SKM-1 (cell line): ENCODE data around the gene SAMD9L.
"Not testable (repeated sequence)": the region's sequence is repeated elsewhere in the genome, so short reads cannot be mapped to it uniquely, and the experiment has no call there.

ENCODE experiments used
- DNase-seq: peaks from one replicate; lab custom pipeline; 2025; ENCODE audit not compliant: unreplicated experiment; lab: John Stamatoyannopoulos, UW

SAMD9L gene

DNA sequence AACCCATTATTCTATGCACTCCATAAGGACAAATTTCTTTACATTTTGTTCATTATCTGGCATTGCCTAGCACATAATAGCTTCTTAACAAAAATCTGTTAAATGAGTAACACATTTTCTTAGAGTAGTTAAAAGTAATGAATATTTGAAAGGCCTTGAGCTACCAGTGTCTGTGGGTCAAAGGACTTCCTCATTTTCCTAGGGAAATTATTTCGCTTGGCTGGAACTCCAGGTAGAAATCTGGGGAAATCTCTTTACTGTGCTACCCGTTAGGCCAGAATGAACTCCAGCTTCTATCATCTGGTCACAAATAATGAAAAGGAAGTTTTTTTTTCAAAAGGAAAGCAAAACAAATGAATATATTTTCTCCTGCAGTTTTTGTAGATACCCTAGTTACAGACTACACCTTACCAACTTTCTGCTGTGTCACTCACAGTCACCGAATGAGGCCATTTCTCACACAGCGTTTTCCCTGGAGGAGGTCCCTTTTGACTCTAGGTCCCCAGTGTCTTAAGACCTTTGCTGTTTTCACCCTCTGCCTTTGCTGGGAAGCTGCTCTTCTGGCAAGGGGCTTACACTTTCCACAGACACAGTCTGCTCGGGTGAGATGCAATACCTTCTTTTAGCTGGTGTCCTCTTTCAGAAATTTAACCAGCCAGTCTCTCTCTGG, 1.6 kb downstream of the SAMD9L start:
- DNase-seq, result no peak

DNA sequence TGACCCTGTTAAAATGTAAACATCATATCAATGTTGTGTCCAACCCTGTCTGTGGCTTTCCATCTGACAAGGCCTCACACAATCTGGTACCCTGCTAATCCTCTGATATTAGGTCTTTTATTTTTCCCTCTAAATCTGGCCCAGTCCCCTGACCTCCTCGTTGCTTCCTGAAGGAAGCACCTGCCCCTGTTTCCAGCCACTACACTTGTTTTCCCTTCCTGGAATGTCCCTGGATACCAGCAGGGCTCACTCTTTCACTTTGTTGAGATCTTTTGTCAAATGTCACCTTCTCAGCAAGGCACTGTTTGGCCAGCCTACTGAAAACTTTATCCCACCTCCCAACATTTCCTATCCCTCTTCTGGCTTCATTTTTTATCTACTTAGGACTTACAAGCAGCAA, 2.1 kb downstream of the SAMD9L start:
- no peak for DNase-seq

DNA sequence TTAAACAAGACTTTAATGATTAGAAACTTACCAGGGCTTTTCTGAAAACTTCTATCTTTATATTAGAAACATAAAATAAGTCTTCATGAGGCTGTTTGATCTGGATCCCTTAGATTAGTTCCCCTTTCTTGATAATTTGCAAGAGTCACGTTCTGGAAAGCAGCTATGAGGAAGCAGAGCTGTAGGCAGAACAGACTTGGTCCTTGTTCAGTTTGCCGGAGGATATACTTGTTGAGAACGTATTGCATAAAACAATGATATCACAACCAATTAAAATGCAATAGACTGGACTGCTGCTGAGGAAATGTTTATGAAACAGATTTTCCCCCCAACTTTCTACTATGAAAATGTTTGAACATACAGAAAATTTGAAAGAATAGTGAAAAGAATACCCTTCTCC, 2.8 kb downstream of the SAMD9L start:
- peak; percentile 15 for DNase-seq

DNA sequence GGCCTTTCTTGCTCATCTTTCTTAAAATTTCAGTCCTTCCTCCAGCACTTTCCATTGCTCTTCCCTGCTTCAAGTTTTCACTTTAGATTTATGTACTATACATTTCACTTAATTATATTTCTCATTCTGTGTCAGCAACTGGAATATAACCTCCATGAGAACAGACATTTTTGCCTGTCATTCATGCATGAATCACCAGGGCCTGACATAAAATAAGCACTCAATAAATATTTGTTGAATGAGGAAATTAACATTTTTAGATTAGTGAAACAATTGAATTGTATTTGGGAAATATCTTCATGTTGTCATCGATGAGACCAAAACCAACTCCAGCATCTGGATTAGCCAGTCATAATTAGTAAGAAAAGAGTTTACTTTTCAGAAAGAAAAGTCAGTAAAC, 6.1 kb downstream of the SAMD9L start:
- no peak for DNase-seq

DNA sequence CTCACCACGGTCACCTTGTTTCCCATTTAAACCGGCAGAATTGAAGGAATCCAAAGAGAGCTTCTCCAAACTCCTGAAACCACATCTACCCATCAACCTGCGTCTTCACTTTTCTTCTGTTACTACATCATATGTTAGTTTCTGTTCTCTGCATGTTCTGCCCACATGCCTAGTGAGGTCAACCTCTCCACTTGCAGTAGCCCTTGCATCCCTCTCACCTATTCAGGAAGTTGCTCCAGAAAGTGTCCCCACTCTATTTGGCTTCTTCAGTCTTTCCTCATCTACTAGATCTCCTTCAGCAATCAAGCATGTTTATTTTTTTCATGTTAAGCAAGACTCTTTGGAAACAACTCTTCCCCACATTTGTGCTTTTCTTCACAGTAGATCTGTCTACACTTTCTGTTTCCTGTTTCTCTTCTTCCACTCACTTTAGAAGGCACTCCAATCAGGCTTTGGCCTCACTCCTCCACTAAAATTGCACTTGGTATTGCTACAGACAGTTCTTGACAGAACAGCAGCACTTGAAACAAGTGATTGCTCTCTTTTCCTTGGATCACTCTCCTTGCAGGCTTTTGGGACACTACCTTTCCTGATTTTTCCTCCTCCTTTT, 7.5 kb downstream of the SAMD9L start:
- no peak for DNase-seq

DNA sequence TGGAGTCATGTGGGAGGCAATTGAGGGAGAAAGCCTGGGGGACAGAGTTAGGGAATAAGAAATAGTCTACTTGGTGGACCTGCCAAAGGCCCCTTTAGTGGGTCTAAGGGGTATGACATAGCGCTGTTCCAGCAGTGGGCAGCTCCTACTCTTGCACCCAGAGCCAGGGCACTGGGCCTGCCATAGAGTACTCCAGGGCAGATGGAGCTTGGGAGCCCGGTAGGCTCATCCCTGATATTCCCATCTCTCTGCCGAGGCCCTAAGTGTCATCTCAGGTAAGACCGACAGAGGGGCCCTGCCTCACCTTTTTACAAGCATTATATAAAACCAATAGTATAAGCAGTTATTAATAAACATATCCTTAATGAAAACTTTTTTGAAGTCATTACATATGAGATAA, 9.6 kb downstream of the SAMD9L start:
- no peak for DNase-seq

DNA sequence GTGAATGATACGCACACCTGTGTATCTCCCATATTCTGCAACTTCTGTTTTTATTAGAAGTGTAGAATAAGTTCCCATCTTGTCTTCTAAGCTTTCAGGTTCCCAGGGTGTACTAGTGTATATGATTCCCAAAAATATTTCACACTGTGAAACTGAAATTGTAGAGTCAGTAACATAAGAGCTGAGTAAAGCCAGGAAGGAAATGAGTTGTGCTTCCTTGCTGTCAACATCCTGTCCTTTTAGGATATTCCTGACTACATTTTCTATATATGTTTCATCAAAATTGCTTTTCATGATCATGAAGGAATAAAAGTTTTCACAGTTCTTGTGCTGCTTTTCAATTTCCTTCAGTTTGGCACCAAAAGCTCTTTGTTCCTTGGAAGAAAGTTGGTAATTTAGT, 15.2 kb downstream of the SAMD9L start:
- no peak for DNase-seq

DNA sequence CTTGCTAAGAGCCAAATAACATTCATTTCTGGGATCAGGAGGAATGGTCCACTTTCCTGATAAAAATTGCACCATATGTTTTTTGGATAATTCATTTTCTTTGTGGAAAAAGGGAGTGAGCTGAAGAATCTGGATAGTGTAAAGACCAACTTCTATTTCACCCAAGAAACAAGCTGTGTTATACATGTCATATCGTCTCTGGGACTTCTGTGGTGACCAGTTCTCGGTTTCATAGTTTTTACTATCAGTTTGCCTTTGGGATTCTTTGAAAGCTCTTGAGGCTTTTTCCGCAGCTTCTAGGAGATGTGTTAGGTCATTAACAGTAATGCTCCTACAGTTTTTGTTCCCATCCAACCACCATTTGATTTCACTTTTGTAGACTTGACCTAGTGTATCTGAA, 16.0 kb downstream of the SAMD9L start:
- no peak for DNase-seq

DNA sequence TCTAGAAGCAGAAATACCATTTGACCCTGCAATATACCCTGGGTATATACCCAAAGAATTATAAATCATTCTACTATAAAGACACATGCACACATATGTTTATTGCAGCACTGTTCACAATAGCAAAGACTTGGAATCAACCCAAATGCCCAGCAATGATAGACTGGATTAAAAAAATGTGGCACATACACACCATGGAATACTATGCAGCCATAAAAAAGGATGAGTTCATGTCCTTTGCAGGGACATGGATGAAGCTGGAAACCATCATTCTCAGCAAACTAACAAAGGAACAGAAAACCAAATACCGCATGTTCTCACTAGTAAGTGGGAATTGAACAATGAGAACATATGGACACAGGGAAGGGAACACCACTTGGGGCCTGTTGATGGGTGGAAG, 21.2 kb downstream of the SAMD9L start:
- DNase-seq, result not testable (repeated sequence)

DNA sequence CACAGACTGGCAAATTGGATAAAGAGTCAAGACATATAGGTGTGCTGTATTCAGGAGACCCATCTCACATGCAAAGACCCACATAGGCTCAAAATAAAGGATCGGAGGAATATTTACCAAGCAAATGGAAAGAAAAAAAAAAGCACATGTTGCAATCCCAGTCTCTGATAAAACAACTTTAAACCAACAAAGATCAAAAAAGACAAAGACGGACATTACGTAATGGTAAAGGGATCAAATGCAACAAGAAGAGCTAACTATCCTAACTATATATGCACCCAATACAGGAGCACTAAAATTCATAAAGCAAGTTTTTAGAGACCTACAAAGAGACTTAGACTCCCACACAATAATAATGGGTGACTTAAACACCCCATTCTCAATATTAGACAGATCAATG, 24.7 kb downstream of the SAMD9L start:
- DNase-seq, result not testable (repeated sequence)

DNA sequence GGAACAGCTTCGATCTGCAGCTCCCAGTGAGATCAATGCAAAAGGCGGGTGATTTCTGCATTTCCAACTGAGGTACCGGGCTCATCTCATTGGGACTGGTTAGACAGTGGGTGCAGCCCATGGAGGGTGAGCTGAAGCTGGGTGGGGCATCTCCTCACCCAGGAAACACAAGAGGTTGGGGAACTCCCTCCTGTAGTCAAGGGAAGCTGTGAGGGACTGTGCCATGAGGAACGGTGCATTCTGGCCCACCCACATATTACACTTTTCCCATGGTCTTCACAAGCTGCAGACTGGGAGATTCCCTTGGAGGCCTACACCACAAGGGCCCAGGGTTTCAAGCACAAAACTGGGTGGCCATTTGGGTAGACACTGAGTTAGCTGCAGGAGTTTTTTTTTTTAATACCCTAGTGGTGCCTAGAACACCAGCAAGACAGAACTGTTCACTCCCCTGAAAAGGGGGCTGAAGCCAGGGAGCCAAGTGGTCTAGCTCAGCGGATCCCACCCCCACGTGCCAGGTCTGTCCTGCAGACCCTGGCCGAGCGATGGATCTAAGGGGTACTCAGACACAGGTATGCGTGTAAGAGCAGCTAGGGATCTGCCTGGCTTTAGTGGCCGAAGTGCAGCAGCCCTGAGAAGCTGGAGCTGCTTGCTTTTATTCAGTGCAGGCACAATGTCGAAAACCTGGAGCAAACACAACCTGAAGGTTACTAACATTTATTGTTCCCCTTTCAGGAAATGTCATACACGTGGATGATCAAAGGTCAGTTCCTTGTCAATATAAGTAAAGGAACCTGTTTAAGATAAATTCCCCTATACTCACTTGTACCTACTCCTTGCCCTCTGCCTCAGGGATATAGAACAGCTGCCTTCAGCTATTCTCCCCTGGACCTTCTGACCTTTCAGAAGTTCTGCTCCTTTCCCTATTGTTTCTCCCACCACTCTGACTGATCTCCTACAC, 27.3 kb downstream of the SAMD9L start:
- no peak for DNase-seq

DNA sequence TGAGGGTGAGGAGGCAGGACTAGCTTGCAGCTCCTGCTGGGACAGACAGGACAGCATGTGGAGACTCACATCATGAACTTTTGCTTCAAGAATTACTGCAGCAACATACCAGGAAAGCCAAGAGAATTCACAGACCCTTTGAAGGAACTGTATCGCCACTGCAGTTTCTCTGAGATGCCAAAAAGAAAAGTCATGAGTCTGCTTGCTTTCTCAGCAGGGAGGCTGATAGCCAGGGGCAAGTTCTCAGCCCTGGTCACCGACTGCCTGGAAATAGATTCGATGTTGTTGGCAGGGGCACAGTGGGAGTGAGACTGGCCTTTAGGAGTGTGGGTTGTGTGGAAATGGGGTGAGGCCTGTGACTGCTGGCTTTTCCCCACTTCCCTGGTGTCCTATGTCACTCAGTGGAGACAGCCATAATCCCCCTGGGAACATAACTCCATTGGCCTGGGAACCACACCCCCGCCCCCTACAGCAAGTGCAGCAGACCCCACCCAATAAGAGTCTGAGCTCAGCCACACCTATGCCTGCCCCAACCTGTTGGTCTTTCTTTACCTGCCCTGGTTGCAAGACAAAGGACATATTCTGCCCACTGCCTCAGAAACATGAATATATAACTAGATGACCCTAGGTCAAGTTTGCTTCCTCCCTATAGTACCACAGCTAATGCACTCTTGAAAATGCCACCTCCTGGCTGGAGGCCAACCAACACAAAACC, 28.8 kb downstream of the SAMD9L start:
- DNase-seq, result no peak

DNA sequence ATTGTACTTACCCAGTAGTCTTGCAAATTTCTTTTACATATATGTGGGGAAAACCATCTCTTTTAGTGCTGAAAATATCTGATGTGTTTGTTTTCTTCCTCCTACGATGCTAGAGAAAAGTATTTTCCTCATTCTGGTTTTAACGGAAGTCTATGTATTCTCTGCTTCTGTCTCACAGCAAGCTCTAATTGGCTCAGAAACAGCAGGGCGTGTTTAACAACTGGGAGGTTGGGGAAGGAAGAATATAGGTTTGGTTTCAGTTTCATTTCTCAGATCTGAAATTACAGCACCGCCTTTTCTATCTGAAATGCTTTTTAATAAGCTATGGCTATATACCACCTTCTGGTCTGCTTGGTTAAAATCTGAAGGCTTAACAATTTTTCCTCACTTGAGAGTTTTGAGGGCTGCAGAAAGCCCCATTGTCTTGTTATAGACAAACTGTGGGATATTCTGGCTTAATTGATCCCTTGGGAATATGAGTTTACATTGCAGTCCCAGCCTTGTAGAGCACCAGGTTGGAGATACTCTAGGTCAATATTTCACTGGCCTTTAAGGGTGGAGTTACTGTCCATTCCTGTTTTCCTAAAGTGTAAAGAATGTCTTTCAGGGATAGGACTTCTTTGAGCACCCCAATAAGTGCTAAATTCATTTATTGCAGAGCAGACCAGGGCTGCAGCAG, 30.2 kb downstream of the SAMD9L start, which contains the start of gene SAMD9:
Gene SAMD9 (minus strand): TSS at position 128 of the 679 bp plus-strand sequence. CDS start 11,882 bp downstream, outside the sequence.
- peak; percentile 68 for DNase-seq

DNA sequence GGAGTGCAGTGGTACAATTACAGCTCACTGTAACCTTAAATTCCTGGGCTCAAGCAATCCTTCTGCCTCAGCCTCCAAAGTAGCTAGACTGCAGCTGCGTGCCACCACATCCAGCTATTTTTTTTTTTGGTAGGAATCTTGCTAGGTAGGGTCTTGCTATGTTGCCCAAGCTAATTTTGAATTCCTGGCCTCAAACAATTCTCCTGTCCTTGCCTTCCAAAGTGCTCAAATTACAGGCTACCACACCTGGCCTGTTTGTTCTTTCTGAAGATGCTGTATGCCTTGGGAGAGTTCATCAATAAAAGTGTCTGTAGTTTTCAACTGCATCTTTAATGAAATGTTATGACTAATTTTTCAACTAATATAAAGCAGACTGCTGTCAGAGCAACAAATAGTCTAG, 30.9 kb downstream of the SAMD9L start:
- DNase-seq, result no peak

DNA sequence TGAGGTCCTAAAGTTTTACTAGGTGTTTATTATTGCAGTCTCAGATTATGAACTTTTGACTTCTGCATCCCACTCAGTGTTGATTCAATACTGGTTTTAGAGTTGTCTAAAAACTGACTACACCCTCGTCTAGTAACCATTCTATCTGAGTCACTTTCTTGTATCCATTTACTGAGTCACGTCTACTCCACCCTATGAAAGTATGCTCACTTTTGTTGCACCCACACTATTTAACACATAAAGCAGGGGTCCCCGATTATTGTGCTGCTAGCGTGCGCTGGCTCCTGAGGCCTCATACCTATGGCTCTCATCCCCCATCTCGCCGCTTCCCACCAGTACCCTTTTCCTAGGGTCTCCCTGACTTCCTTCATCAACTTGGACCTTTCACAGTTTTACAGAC, 32.4 kb downstream of the SAMD9L start:
- no peak for DNase-seq

DNA sequence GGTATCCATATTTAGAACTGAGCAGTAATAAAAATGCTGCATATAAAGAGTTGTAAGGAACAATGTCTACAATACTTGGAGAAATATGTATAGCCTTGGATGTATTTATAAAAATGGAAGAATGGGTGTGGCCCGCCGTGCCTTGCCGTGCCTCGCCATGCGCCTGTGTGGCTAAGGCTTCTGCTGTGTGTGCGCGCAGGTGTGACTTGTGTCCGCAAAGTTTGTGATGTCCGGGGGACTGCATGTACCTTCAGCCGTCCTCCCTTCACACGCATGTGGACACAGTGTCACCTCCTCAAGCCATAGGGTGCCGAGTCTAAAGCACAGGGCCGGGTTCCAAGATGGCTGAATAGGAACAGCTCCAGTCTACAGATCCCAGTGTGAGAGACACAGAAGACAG, 40.2 kb downstream of the SAMD9L start:
- DNase-seq, result no peak

DNA sequence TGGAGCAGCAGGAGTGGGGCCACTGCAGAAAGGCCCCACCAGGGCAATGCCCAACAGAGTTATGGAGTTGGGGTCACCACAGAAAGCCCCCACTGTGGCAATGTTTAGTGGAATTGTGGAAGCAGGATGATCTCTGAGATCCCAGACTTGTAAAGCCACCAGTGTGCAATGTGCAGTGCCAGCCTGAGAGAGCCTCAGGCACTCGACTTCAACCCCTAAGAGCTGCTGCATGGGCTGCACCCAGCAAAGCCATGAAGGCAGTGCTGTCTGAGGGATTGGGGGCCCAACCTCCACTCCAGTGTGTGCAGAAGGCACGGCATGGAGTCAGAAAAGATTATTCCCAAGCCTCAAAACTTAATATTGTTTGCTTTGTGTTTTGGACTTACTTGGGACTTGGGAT, 50.8 kb downstream of the SAMD9L start:
- no peak for DNase-seq

DNA sequence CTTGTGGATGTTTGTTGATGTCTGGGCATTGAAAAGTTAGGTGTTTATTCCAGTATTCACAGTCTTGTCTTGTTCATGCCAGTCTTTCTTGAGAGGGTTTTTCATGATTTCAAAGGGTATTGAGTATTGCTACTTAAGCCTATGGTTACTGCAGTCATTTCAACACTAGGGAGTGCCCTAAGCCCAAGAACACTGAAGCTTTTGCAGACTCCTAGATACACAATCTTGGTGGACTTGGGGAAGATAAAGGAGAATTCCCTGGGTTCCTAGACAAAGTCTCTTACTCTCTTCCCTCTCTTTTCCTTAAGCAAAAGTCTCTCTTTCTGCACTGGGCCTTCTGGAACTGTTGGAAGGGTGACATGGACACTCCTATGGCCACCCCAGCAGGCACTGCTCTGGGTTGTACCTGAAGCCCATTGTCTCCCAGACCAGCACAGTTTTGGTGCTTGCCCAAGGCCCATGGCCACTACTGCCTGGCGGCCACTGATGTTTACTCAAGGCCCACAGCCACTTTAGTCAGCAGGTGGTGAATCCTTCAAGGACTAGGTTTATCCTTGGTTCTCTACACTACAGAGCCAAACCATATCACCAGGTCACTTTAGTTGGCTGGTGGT, 55.3 kb downstream of the SAMD9L start:
- DNase-seq, result peak; percentile 11
